Measurements from ENCODE around the gene PSMG1. TPM values are rescaled to one million over a fixed set of nuclear protein-coding genes. Genes with fewer than 3 reads are reported as not detected.

PSMG1 gene
- total and polyA plus RNA-seq, 2 experiments from 2014 or later = 20.7 to 48.3 TPM

GRCh38 chr21:39196838-39197237, 13.6 kb upstream of the PSMG1 start:
- no peak for DNase-seq (ENCODE audit: low read depth in 1 of 2, low spot score in 1 of 2)
- peak overlapping the region; percentile 18 for H3K27ac ChIP-seq
- H3K4me1 ChIP-seq (ENCODE audit: low read depth) = no peaks in the 10 kb centered on the region
- no peaks in the 10 kb centered on the region for H3K27me3 ChIP-seq
- H3K9me3 ChIP-seq (ENCODE audit: low read depth) = no peaks in the 10 kb centered on the region
- peaks cover 73% of the 10 kb centered on the region for H3K36me3 ChIP-seq
- TF ChIP-seq CTCF (IDR thresholded peaks at IDR 0.05; ENCODE audit: low read depth, low read length) = no peak
- no peak overlapping the region for H3K4me3 ChIP-seq

- TF ChIP-seq CTCF (IDR thresholded peaks at IDR 0.05; ENCODE audit: low read depth, low read length) = no peak
Observed at GRCh38 chr21:39196310-39196709, 13.1 kb upstream of the PSMG1 start.

GRCh38 chr21:39193380-39193779, 10.1 kb upstream of the PSMG1 start:
- no peaks in the 10 kb centered on the region for H3K27me3 ChIP-seq
- H3K4me3 ChIP-seq = no peak overlapping the region
- H3K27ac ChIP-seq = no peak overlapping the region
- peaks cover 9% of the 10 kb centered on the region for H3K4me1 ChIP-seq (ENCODE audit: low read depth)
- H3K9me3 ChIP-seq (ENCODE audit: low read depth) = no peaks in the 10 kb centered on the region
- no peak for DNase-seq (ENCODE audit: low read depth in 1 of 2, low spot score in 1 of 2)
- peaks cover 42% of the 10 kb centered on the region for H3K36me3 ChIP-seq
- no peak for TF ChIP-seq CTCF (IDR thresholded peaks at IDR 0.05; ENCODE audit: low read depth, low read length)

More at GRCh38 chr21:39196310-39196709, 13.1 kb upstream of the PSMG1 start:
- Histone ChIP-seq H3K4me1 (ENCODE audit: low read depth) (no peaks in the 10 kb centered on the region), H3K27ac (peak overlapping the region; percentile 18), H3K9me3 (ENCODE audit: low read depth) (no peaks in the 10 kb centered on the region), H3K4me3 (no peak overlapping the region), H3K36me3 (peaks cover 71% of the 10 kb centered on the region), H3K27me3 (no peaks in the 10 kb centered on the region)
- DNase-seq (ENCODE audit: low read depth in 1 of 2, low spot score in 1 of 2) = no peak

GRCh38 chr21:39189857-39190604, 6.8 kb upstream of the PSMG1 start:
- H3K36me3 ChIP-seq = peaks cover 11% of the 10 kb centered on the region
- no peak for DNase-seq (ENCODE audit: low read depth in 1 of 2, low spot score in 1 of 2)
- H3K9me3 ChIP-seq (ENCODE audit: low read depth) = no peaks in the 10 kb centered on the region
- no peak overlapping the region for H3K4me3 ChIP-seq
- H3K27me3 ChIP-seq = no peaks in the 10 kb centered on the region
- H3K27ac ChIP-seq = no peak overlapping the region
- H3K4me1 ChIP-seq (ENCODE audit: low read depth) = peaks cover 19% of the 10 kb centered on the region
- TF ChIP-seq CTCF (IDR thresholded peaks at IDR 0.05; ENCODE audit: low read depth, low read length) = no peak

GRCh38 chr21:39188521-39189139, 5.4 kb upstream of the PSMG1 start:
- H3K4me3 ChIP-seq = no peak overlapping the region
- no peak for DNase-seq (ENCODE audit: low read depth in 1 of 2, low spot score in 1 of 2)
- H3K27ac ChIP-seq = peak overlapping the region; percentile 72
- no peak for TF ChIP-seq CTCF (IDR thresholded peaks at IDR 0.05; ENCODE audit: low read depth, low read length)
- H3K27me3 ChIP-seq = no peaks in the 10 kb centered on the region
- H3K4me1 ChIP-seq (ENCODE audit: low read depth) = peaks cover 27% of the 10 kb centered on the region
- no peaks in the 10 kb centered on the region for H3K36me3 ChIP-seq
- H3K9me3 ChIP-seq (ENCODE audit: low read depth) = no peaks in the 10 kb centered on the region

All from cardiac muscle cell (in vitro differentiated cells and primary cell).